ENCODE results near the gene LONP2.
A peak's percentile ranks its signal among the peaks of the same experiment; 100 is the strongest.
"Not testable (repeated sequence)": the region's sequence is repeated elsewhere in the genome, so short reads cannot be mapped to it uniquely, and the experiment has no call there.

The LONP2 gene

GRCh38 chr16:48342591-48342990 lies 98.5 kb downstream of the LONP2 start:
- no peak for DNase-seq

- DNase-seq: no peak
Measured at GRCh38 chr16:48347191-48347865, 103.2 kb downstream of the LONP2 start.

GRCh38 chr16:48347980-48348379 lies 103.9 kb downstream of the LONP2 start:
- DNase-seq: no peak

GRCh38 chr16:48350736-48351135 lies 106.6 kb downstream of the LONP2 start:
- no peak for DNase-seq

GRCh38 chr16:48352648-48353390 lies 108.7 kb downstream of the LONP2 start:
- peak; percentile 16 for DNase-seq

- DNase-seq: peak; percentile 74
Measured at GRCh38 chr16:48353565-48354163, 109.6 kb downstream of the LONP2 start.

- not testable (repeated sequence) for DNase-seq
Measured at GRCh38 chr16:48354385-48354784, 110.3 kb downstream of the LONP2 start.

GRCh38 chr16:48354877-48355855 lies 111.1 kb downstream of the LONP2 start:
- DNase-seq: no peak

- no peak for DNase-seq
Measured at GRCh38 chr16:48356633-48357376, 112.7 kb downstream of the LONP2 start.

GRCh38 chr16:48358419-48358818 lies 114.3 kb downstream of the LONP2 start:
- no peak for DNase-seq

- DNase-seq: no peak
Measured at GRCh38 chr16:48359983-48360382, 115.9 kb downstream of the LONP2 start.

- DNase-seq: no peak
Measured at GRCh38 chr16:48361012-48361411, 116.9 kb downstream of the LONP2 start.

- DNase-seq: no peak
Measured at GRCh38 chr16:48361540-48362144, 117.5 kb downstream of the LONP2 start.

GRCh38 chr16:48365025-48365600 lies 121.0 kb downstream of the LONP2 start:
- DNase-seq: peak; percentile 6

- DNase-seq: peak; percentile 87
Measured at GRCh38 chr16:48365601-48366164, 121.6 kb downstream of the LONP2 start.

- DNase-seq: peak; percentile 90
Measured at GRCh38 chr16:48366165-48367093, 122.3 kb downstream of the LONP2 start.

GRCh38 chr16:48367441-48368049 lies 123.4 kb downstream of the LONP2 start:
- DNase-seq: peak; percentile 20

GRCh38 chr16:48369765-48370164 lies 125.7 kb downstream of the LONP2 start:
- DNase-seq: no peak

GRCh38 chr16:48370229-48370628 lies 126.1 kb downstream of the LONP2 start:
- no peak for DNase-seq
